DMS53 (cell line): ENCODE results near the gene KLK15.
"Not testable (repeated sequence)": the region's sequence is repeated elsewhere in the genome, so short reads cannot be mapped to it uniquely, and the experiment has no call there.

Source experiments
- DNase-seq: peaks from one replicate; lab custom pipeline; 2025; lab: John Stamatoyannopoulos, UW

The KLK15 gene

GRCh38 chr19:50820549-50821247 is 12.7 kb downstream of the KLK15 start:
- peak; percentile 58 for DNase-seq

- DNase-seq: peak; percentile 40
These were observed 13.3 kb downstream of the KLK15 start for GRCh38 chr19:50820086-50820485.

- peak; percentile 40 for DNase-seq
These were observed 13.7 kb downstream of the KLK15 start for GRCh38 chr19:50819636-50820035.

GRCh38 chr19:50818859-50819472 is 14.4 kb downstream of the KLK15 start:
- peak; percentile 91 for DNase-seq

GRCh38 chr19:50817941-50818858 is 15.2 kb downstream of the KLK15 start:
- peak; percentile 92 for DNase-seq

- peak; percentile 26 for DNase-seq
These were observed 17.9 kb downstream of the KLK15 start for GRCh38 chr19:50815439-50815838.

GRCh38 chr19:50814883-50815282 is 18.5 kb downstream of the KLK15 start:
- no peak for DNase-seq

- DNase-seq: no peak
These were observed 20.9 kb downstream of the KLK15 start for GRCh38 chr19:50812474-50812873.

- DNase-seq: not testable (repeated sequence)
These were observed 21.6 kb downstream of the KLK15 start for GRCh38 chr19:50811622-50812238.

- no peak for DNase-seq
These were observed 24.5 kb downstream of the KLK15 start for GRCh38 chr19:50808856-50809255.

- DNase-seq: peak; percentile 99
These were observed 28.7 kb downstream of the KLK15 start for GRCh38 chr19:50804420-50805272.

- peak; percentile 68 for DNase-seq
These were observed 29.5 kb downstream of the KLK15 start for GRCh38 chr19:50803633-50804419.

- DNase-seq: no peak
These were observed 32.3 kb downstream of the KLK15 start for GRCh38 chr19:50801107-50801506.

GRCh38 chr19:50799547-50799851 is 33.9 kb downstream of the KLK15 start:
- DNase-seq: no peak

GRCh38 chr19:50798659-50799546 is 34.5 kb downstream of the KLK15 start:
- DNase-seq: no peak

GRCh38 chr19:50797781-50798658 is 35.4 kb downstream of the KLK15 start:
- DNase-seq: peak; percentile 26

- no peak for DNase-seq
These were observed 36.0 kb downstream of the KLK15 start for GRCh38 chr19:50797429-50797780.

GRCh38 chr19:50796634-50797428 is 36.5 kb downstream of the KLK15 start:
- DNase-seq: peak; percentile 33
